Suprapubic skin (tissue), 4 donors: ENCODE measurements around the gene COL23A1. TPM values are rescaled to one million over a fixed set of nuclear protein-coding genes. Genes with fewer than 3 reads are reported as not detected.

Experiments
- DNase-seq, 2 donors: peaks; one replicate each; pipeline ENCODE4 v3.0.0-alpha.2; 2019; ENCODE audit warnings: low spot score in 2 of 2
- H3K27ac ChIP-seq: fragments of 200-600 bp; sonication (generic); one replicate; pipeline ENCODE4 v1.5.1; 2019
- H3K27me3 ChIP-seq: fragments of 200-600 bp; sonication (generic); one replicate; pipeline ENCODE4 v1.5.1; 2019
- H3K36me3 ChIP-seq: fragments of 200-600 bp; sonication (generic); one replicate; pipeline ENCODE4 v1.5.1; 2019
- H3K4me1 ChIP-seq: fragments of 200-600 bp; sonication (generic); one replicate; pipeline ENCODE4 v1.5.1; 2019
- H3K4me3 ChIP-seq: fragments of 200-600 bp; sonication (generic); one replicate; pipeline ENCODE4 v1.5.1; 2019; ENCODE audit warnings: mild to moderate bottlenecking
- H3K9me3 ChIP-seq: fragments of 200-600 bp; sonication (generic); one replicate; pipeline ENCODE4 v1.5.1; 2019
- CTCF ChIP-seq, 2 donors: fragments of 200-600 bp in 1 of 2; fragments of 450-650 bp in 1 of 2; sonication (generic) in 1 of 2; IDR thresholded peaks; one replicate each; pipeline ENCODE4 v1.5.1; 2016 to 2019; ENCODE audit warnings: antibody characterized with exemption in 2 of 2, mild to moderate bottlenecking in 1 of 2, moderate library complexity in 1 of 2
- EP300 ChIP-seq: sonication (generic); formaldehyde crosslinking; IDR thresholded peaks from one replicate; pipeline ENCODE4 v1.6.1; 2017; ENCODE audit warnings: antibody characterized with exemption
- POLR2A ChIP-seq, 2 donors: fragments of 450-650 bp; IDR thresholded peaks; one replicate each; pipeline ENCODE4 v1.6.1; 2017; ENCODE audit warnings: antibody characterized with exemption in 2 of 2, mild to moderate bottlenecking in 2 of 2, moderate library complexity in 2 of 2
- POLR2AphosphoS5 ChIP-seq, 3 donors: sonication (generic); formaldehyde crosslinking; IDR thresholded peaks; one replicate each; pipeline ENCODE4 v1.6.1; 2017; ENCODE audit warnings: antibody characterized with exemption in 3 of 3
- WGBS: methylation state at CpG from one replicate; pipeline ENCODE4 v1.1.5; 2018; 5-methylcytosine and 5-hydroxymethylcytosine counted together
- total RNA-seq, 4 donors: library from RNA; depleted of rRNA; stranded (reverse); fragments of >200 nt; gene quantifications; one replicate each; pipeline ENCODE4 v1.1.0, GENCODE V29; 2016

Gene COL23A1
- total RNA-seq, 4 donors from 2014 or later = 1.6 to 4.4 (median 3.4) TPM

GRCh38 chr5:178519155-178519554 is 71.0 kb downstream of the COL23A1 start:
- TF ChIP-seq POLR2AphosphoS5 (IDR thresholded peaks at IDR 0.05) (no peak), CTCF (IDR thresholded peaks at IDR 0.05) (no peak), EP300 (no peak), POLR2A (IDR thresholded peaks at IDR 0.05) (no peak)
- Histone ChIP-seq H3K9me3 (no peaks in the 10 kb centered on the region), H3K27ac (no peak overlapping the region), H3K4me1 (no peaks in the 10 kb centered on the region), H3K4me3 (no peak overlapping the region), H3K27me3 (peaks cover 4% of the 10 kb centered on the region), H3K36me3 (no peaks in the 10 kb centered on the region)
- 93% methylated on average over 5 of the region's 6 CpGs for WGBS
- peak; percentile 21 to 44 for DNase-seq

- no peaks in the 10 kb centered on the region for H3K4me1 ChIP-seq
- 85% methylated on average over 12 of the region's 14 CpGs for WGBS
- H3K27me3 ChIP-seq = peaks cover 4% of the 10 kb centered on the region
- H3K27ac ChIP-seq = no peak overlapping the region
- no peak for TF ChIP-seq POLR2AphosphoS5 (IDR thresholded peaks at IDR 0.05)
- TF ChIP-seq POLR2A (IDR thresholded peaks at IDR 0.05) = no peak
- no peak for TF ChIP-seq CTCF (IDR thresholded peaks at IDR 0.05)
- H3K36me3 ChIP-seq = no peaks in the 10 kb centered on the region
- DNase-seq = no peak
- no peak overlapping the region for H3K4me3 ChIP-seq
- no peaks in the 10 kb centered on the region for H3K9me3 ChIP-seq
These were observed 73.5 kb downstream of the COL23A1 start for GRCh38 chr5:178516504-178517235.

- peak in 1 of 2 donors; percentile 67 for DNase-seq
- Histone ChIP-seq H3K4me3 (no peak overlapping the region), H3K27ac (no peak overlapping the region), H3K4me1 (no peaks in the 10 kb centered on the region), H3K36me3 (no peaks in the 10 kb centered on the region), H3K27me3 (peaks cover 4% of the 10 kb centered on the region), H3K9me3 (no peaks in the 10 kb centered on the region)
- TF ChIP-seq CTCF (IDR thresholded peaks at IDR 0.05) (no peak), POLR2AphosphoS5 (IDR thresholded peaks at IDR 0.05) (no peak), POLR2A (IDR thresholded peaks at IDR 0.05) (no peak), EP300 (no peak)
- 78% methylated on average over 23 of the region's 23 CpGs for WGBS
These were observed 74.3 kb downstream of the COL23A1 start for GRCh38 chr5:178515776-178516503.

- 78% methylated on average over 6 of the region's 6 CpGs for WGBS
- no peaks in the 10 kb centered on the region for H3K9me3 ChIP-seq
- DNase-seq = no peak
- no peak overlapping the region for H3K27ac ChIP-seq
- no peak for TF ChIP-seq EP300
- TF ChIP-seq POLR2AphosphoS5 (IDR thresholded peaks at IDR 0.05) = no peak
- TF ChIP-seq POLR2A (IDR thresholded peaks at IDR 0.05) = no peak
- TF ChIP-seq CTCF (IDR thresholded peaks at IDR 0.05) = no peak
- H3K4me1 ChIP-seq = no peaks in the 10 kb centered on the region
- H3K4me3 ChIP-seq = no peak overlapping the region
- H3K36me3 ChIP-seq = no peaks in the 10 kb centered on the region
- peaks cover 4% of the 10 kb centered on the region for H3K27me3 ChIP-seq
These were observed 75.3 kb downstream of the COL23A1 start for GRCh38 chr5:178514851-178515418.

- Histone ChIP-seq H3K4me3 (no peak overlapping the region), H3K9me3 (no peaks in the 10 kb centered on the region), H3K4me1 (no peaks in the 10 kb centered on the region), H3K27ac (no peak overlapping the region), H3K36me3 (no peaks in the 10 kb centered on the region), H3K27me3 (peaks cover 4% of the 10 kb centered on the region)
- DNase-seq = no peak
- 78% methylated on average over 3 of the region's 3 CpGs for WGBS
- TF ChIP-seq CTCF (IDR thresholded peaks at IDR 0.05) (no peak), POLR2A (IDR thresholded peaks at IDR 0.05) (no peak), POLR2AphosphoS5 (IDR thresholded peaks at IDR 0.05) (no peak), EP300 (no peak)
These were observed 79.0 kb downstream of the COL23A1 start for GRCh38 chr5:178511172-178511571.
